Nephron (organoid): ENCODE measurements around the gene SLTM.

ENCODE experiments used
- H3K27ac Mint-ChIP-seq, 3 experiments: 2 replicates each; pipeline ENCODE4 v1.8.0; 2020; ENCODE audit warnings: mixed read lengths in 3 of 3, mild to moderate bottlenecking in 2 of 3, moderate library complexity in 1 of 3
- H3K27me3 Mint-ChIP-seq: 2 replicates; pipeline ENCODE4 v1.8.0; 2021; ENCODE audit warnings: low read depth, mild to moderate bottlenecking, moderate library complexity, mixed read lengths
- H3K36me3 Mint-ChIP-seq: 2 replicates; pipeline ENCODE4 v1.8.0; 2020; ENCODE audit warnings: low read depth, mixed read lengths
- H3K4me1 Mint-ChIP-seq: 2 replicates; pipeline ENCODE4 v1.8.0; 2020; ENCODE audit warnings: mixed read lengths
- H3K4me3 Mint-ChIP-seq, 3 experiments: 2 replicates each; pipeline ENCODE4 v1.8.0; 2020; ENCODE audit warnings: mild to moderate bottlenecking in 3 of 3, mixed read lengths in 3 of 3, moderate library complexity in 2 of 3
- H3K9me3 Mint-ChIP-seq: 2 replicates; pipeline ENCODE4 v1.8.0; 2020; ENCODE audit warnings: mixed read lengths
- CTCF ChIP-seq, 3 experiments: fragments of 200-600 bp; sonication (generic); IDR thresholded peaks; one replicate each; pipeline ENCODE4 v1.5.0; 2021; ENCODE audit warnings: antibody characterized with exemption in 3 of 3; ENCODE audit not compliant: unreplicated experiment in 3 of 3

Gene SLTM

GRCh38 chr15:58933281-58934113 lies at the start of gene SLTM:
TSS of gene SLTM (minus strand) at chr15:58933679. CDS start at chr15:58933565, 114 bp downstream.
- Mint-ChIP-seq H3K27me3 (no peaks in the 10 kb centered on the region), H3K4me1 (peaks cover 24% of the 10 kb centered on the region), H3K27ac (peak within 1 kb of the TSS; percentile 97 to 100 (median 99)), H3K36me3 (peaks cover 9% of the 10 kb centered on the region), H3K9me3 (no peaks in the 10 kb centered on the region), H3K4me3 (peak within 1 kb of the TSS; percentile 95 to 99 (median 97))
- TF ChIP-seq CTCF (IDR thresholded peaks at IDR 0.05; ENCODE audit: unreplicated experiment in 3 of 3): peak in 2 of 3 experiments; percentile 33 to 34

GRCh38 chr15:58983261-58983660 lies 49.8 kb upstream of the SLTM start:
- Mint-ChIP-seq H3K4me1 (peaks cover 9% of the 10 kb centered on the region), H3K4me3 (no peak overlapping the region)

GRCh38 chr15:58981808-58982475 lies 48.5 kb upstream of the SLTM start:
- no peak overlapping the region for H3K4me3 Mint-ChIP-seq
- TF ChIP-seq CTCF (IDR thresholded peaks at IDR 0.05; ENCODE audit: unreplicated experiment in 3 of 3): no peak
- H3K27me3 Mint-ChIP-seq: peaks cover 21% of the 10 kb centered on the region
- H3K4me1 Mint-ChIP-seq: peaks cover 5% of the 10 kb centered on the region
- H3K9me3 Mint-ChIP-seq: no peaks in the 10 kb centered on the region
- H3K27ac Mint-ChIP-seq: no peak overlapping the region
- H3K36me3 Mint-ChIP-seq: no peaks in the 10 kb centered on the region

More at GRCh38 chr15:58983261-58983660, 49.8 kb upstream of the SLTM start:
- no peak for TF ChIP-seq CTCF (IDR thresholded peaks at IDR 0.05; ENCODE audit: unreplicated experiment in 3 of 3)
- H3K36me3 Mint-ChIP-seq: no peaks in the 10 kb centered on the region
- peaks cover 21% of the 10 kb centered on the region for H3K27me3 Mint-ChIP-seq
- H3K9me3 Mint-ChIP-seq: no peaks in the 10 kb centered on the region
- H3K27ac Mint-ChIP-seq: no peak overlapping the region

GRCh38 chr15:58980351-58980939 lies 47.0 kb upstream of the SLTM start:
- Mint-ChIP-seq H3K4me1 (peaks cover 5% of the 10 kb centered on the region), H3K9me3 (no peaks in the 10 kb centered on the region), H3K36me3 (no peaks in the 10 kb centered on the region), H3K4me3 (no peak overlapping the region), H3K27ac (no peak overlapping the region), H3K27me3 (peaks cover 21% of the 10 kb centered on the region)
- TF ChIP-seq CTCF (IDR thresholded peaks at IDR 0.05; ENCODE audit: unreplicated experiment in 3 of 3): peak; percentile 54 to 67 (median 58)

DNA sequence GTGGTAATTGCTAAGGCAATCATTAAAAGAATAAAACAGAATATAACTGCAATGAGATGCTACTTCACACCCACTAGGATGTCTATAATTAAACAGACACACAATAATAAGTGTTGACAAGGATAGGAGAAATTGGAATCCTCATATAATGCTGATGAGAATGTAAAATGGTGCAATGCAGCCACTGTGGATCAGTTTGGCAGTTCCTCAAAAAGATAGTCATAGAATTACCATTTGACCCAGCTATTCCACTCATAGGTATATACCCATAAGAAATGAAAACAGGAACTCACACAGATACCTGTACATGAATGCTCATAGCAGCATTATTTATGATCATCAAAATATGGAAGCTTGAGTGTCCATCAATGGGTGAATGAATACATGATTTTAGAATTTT lies 44.4 kb upstream of the SLTM start:
- Mint-ChIP-seq H3K27me3 (peaks cover 5% of the 10 kb centered on the region), H3K27ac (no peak overlapping the region), H3K9me3 (no peaks in the 10 kb centered on the region), H3K36me3 (no peaks in the 10 kb centered on the region), H3K4me1 (peaks cover 5% of the 10 kb centered on the region), H3K4me3 (no peak overlapping the region)
- no peak for TF ChIP-seq CTCF (IDR thresholded peaks at IDR 0.05; ENCODE audit: unreplicated experiment in 3 of 3)
